HL-60 (cell line): ENCODE data around the gene CFHR5.

ENCODE experiments used
- CTCF ChIP-seq: IDR thresholded peaks from one replicate; pipeline ENCODE4 v1.5.1; 2011; ENCODE audit warnings: low read length, control low read depth, inconsistent platforms; ENCODE audit not compliant: insufficient read depth
- POLR2AphosphoS5 ChIP-seq: IDR thresholded peaks from 2 replicates; pipeline ENCODE4 v1.6.1; 2012; ENCODE audit warnings: low read depth

DNA sequence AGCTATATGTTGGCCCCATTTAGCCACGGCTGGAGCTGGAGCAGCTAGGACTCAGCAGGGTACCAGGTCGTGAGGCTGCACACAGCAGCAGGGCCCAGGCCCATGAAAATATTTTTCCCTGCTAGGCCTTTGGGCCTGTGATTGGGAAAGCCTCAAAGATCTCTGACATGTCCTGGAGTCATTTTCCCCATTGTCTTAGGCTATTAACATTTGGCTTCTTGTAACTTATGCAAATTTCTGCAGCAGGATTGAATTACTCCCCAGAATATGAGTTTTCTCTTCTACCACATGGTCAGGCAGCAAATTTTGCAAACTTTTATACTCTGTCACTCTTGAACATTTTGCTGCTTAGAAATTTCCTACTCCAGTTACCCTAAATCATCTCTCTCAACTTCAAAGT is 22.6 kb upstream of the CFHR5 start:
- TF ChIP-seq CTCF (no peak), POLR2AphosphoS5 (no peak)
